Measurements from ENCODE around the gene HECTD2. TPM values are rescaled to one million over a fixed set of nuclear protein-coding genes. Genes with fewer than 3 reads are reported as not detected.

Gene HECTD2
- total and polyA plus RNA-seq, 2 of the 8 experiments (the other 6 are each of a cell fraction or from before 2014, with no cell fraction given): 5.7 to 11.9 TPM

GRCh38 chr10:91424016-91424415 is 13.9 kb downstream of the HECTD2 start:
- no peak overlapping the region for H2BK15ac ChIP-seq (ENCODE audit: low read length)
- H3K23me2 ChIP-seq (ENCODE audit: low read depth, low read length): no peaks in the 10 kb centered on the region
- no peaks in the 10 kb centered on the region for H3K27me3 ChIP-seq (replicated peaks in 1 of 4; ENCODE audit: control insufficient read depth in 3 of 4, extremely low read depth in 1 of 4, insufficient read depth in 3 of 4, low read length in 3 of 4)
- no peak overlapping the region for H3K9ac ChIP-seq (replicated peaks in 1 of 4; ENCODE audit: extremely low read depth in 1 of 4, low read depth in 3 of 4, low read length in 3 of 4)
- no peak overlapping the region for H3K4me2 ChIP-seq (ENCODE audit: insufficient read depth in 1 of 2, low read depth in 2 of 2, low read length in 2 of 2)
- ChIA-PET CTCF (ENCODE audit: partially characterized antibody) (interaction anchor here (0.6 to 1.3 kb wide), 2 partner anchors 21 to 125 kb away, joined by 3 to 4 read pairs; no protein-coding TSS in a partner anchor), POLR2A (ENCODE audit: partially characterized antibody) (no interaction called here)
- no peak for FAIRE-seq
- no peak overlapping the region for H4K8ac ChIP-seq (ENCODE audit: extremely low read depth, insufficient read depth, low read length)
- H3K79me1 ChIP-seq (ENCODE audit: low read depth, low read length): no peaks in the 10 kb centered on the region; the same call in 1 of the 2 replicates
- no peak overlapping the region for H4K91ac ChIP-seq (replicated peaks; ENCODE audit: insufficient read length, low read length)
- no peak overlapping the region for H3K4ac ChIP-seq (replicated peaks; ENCODE audit: insufficient read length, low read depth, low read length)
- no peak overlapping the region for H3K18ac ChIP-seq (ENCODE audit: extremely low read depth, low read length)
- H2BK12ac ChIP-seq (ENCODE audit: low read depth, low read length): no peak overlapping the region
- H4K5ac ChIP-seq (ENCODE audit: insufficient read length, low read depth, low read length): no peak overlapping the region
- no peak overlapping the region for H3K23ac ChIP-seq (ENCODE audit: insufficient read length)
- peaks cover 1 to 3% of the 10 kb centered on the region in 2 experiments for H4K20me1 ChIP-seq (replicated peaks in 1 of 2; ENCODE audit: control insufficient read depth in 1 of 2, insufficient read depth in 2 of 2, low read length in 2 of 2)
- H3K79me2 ChIP-seq (ENCODE audit: control insufficient read depth in 1 of 2, insufficient read depth in 2 of 2, low read length in 2 of 2): no peaks in the 10 kb centered on the region; a peak in 1 of 4 replicates
- no peak overlapping the region for H3K27ac ChIP-seq (ENCODE audit: low read depth, low read length)
- 79% methylated on average over 2 of the region's 2 CpGs; no CpG with 5 or more reads in 1 of the 2 experiments for WGBS, 2 experiments (ENCODE audit: extremely low coverage in 1 of 2, insufficient coverage in 1 of 2, insufficient read length in 1 of 2, insufficient replicate concordance in 2 of 2, low coverage in 1 of 2, low lambda C conversion rate in 2 of 2, missing lambda C conversion rate in 1 of 2)
- H2BK5ac ChIP-seq (ENCODE audit: low read depth, low read length): no peak overlapping the region
- H2AFZ ChIP-seq (ENCODE audit: low read length): no peak overlapping the region
- H2AK5ac ChIP-seq (ENCODE audit: low read depth, low read length): no peak overlapping the region
- H2BK120ac ChIP-seq (replicated peaks; ENCODE audit: low read depth, low read length): no peak overlapping the region
- H3K14ac ChIP-seq (ENCODE audit: insufficient read length): no peak overlapping the region
- no peaks in the 10 kb centered on the region for H3K9me3 ChIP-seq (ENCODE audit: insufficient read depth in 2 of 2, low read depth in 1 of 2, low read length in 1 of 2)
- peaks cover 0 to 3% (median 0%) of the 10 kb centered on the region in 4 experiments; a peak in 1 of 7 replicates for H3K4me1 ChIP-seq (replicated peaks in 1 of 4; ENCODE audit: control insufficient read depth in 3 of 4, insufficient read depth in 4 of 4, low read length in 3 of 4)
- no peak overlapping the region for H3K56ac ChIP-seq (replicated peaks; ENCODE audit: insufficient read length, low read depth, low read length)
- no peaks in the 10 kb centered on the region for H3K36me3 ChIP-seq (ENCODE audit: control insufficient read depth in 2 of 4, insufficient read depth in 4 of 4, low read length in 3 of 4)
- no peak overlapping the region for H2BK20ac ChIP-seq (ENCODE audit: low read length)
- H3K4me3 ChIP-seq (ENCODE audit: extremely low read depth in 1 of 4, insufficient read depth in 2 of 4, low read depth in 3 of 4, low read length in 4 of 4): no peak overlapping the region
- no peak for DNase-seq (ENCODE audit: low read depth in 1 of 2, low spot score in 2 of 2)
- TF ChIP-seq CEBPB (IDR thresholded peaks at IDR 0.05; ENCODE audit: low read depth, low read length): no peak
- no peak for TF ChIP-seq BRCA1 (IDR thresholded peaks at IDR 0.05; ENCODE audit: low read depth, low read length)
- no peak for TF ChIP-seq CBX8 (IDR thresholded peaks at IDR 0.05; ENCODE audit: borderline replicate concordance, low read depth, low read length)
- TF ChIP-seq RNF2 (IDR thresholded peaks at IDR 0.05; ENCODE audit: borderline replicate concordance, low read depth, low read length, missing control alignments, poor library complexity, severe bottlenecking): no peak
- TF ChIP-seq BCL11A (IDR thresholded peaks at IDR 0.05; ENCODE audit: low read depth in 2 of 2, low read length in 2 of 2): no peak
- no peak for TF ChIP-seq YY1 (IDR thresholded peaks at IDR 0.05; ENCODE audit: low read depth, low read length)
- no peak for TF ChIP-seq NRF1 (IDR thresholded peaks at IDR 0.05; ENCODE audit: low read depth, low read length)
- no peak for TF ChIP-seq CHD2 (IDR thresholded peaks at IDR 0.05; ENCODE audit: low read length)
- no peak for TF ChIP-seq KDM1A (IDR thresholded peaks at IDR 0.05; ENCODE audit: borderline replicate concordance, low read length)
- no peak for TF ChIP-seq JUN (IDR thresholded peaks at IDR 0.05; ENCODE audit: low read depth, low read length)
- TF ChIP-seq KDM5A (IDR thresholded peaks at IDR 0.05; ENCODE audit: low read length): no peak
- no peak for TF ChIP-seq SAP30 (IDR thresholded peaks at IDR 0.05; ENCODE audit: insufficient read depth, insufficient replicate concordance, low read length)
- no peak for TF ChIP-seq ATF3 (IDR thresholded peaks at IDR 0.05; ENCODE audit: insufficient read depth, low read depth, low read length)

Measured in H1 (cell line).